Measurements from ENCODE around the gene HSF4. TPM values are rescaled to one million over a fixed set of nuclear protein-coding genes. Genes with fewer than 3 reads are reported as not detected.

The HSF4 gene
- total RNA-seq, 5 donors from 2014 or later (not counting 1 experiment from before 2014, with no cell fraction given) = 22.3 to 66.3 (median 39.1) TPM

GRCh38 chr16:67144943-67145342 is 19.6 kb upstream of the HSF4 start:
- H3K4me1 ChIP-seq (ENCODE audit: control insufficient read depth in 1 of 2, extremely low read depth in 1 of 2, insufficient read depth in 2 of 2, low read length in 2 of 2) = peaks cover 0 to 5% of the 10 kb centered on the region in 2 experiments
- Mint-ChIP-seq H3K4me1 (peaks cover 0 to 6% (median 0%) of the 10 kb centered on the region in 3 donors), H3K36me3 (peaks cover 76% of the 10 kb centered on the region), H3K27ac (no peak overlapping the region), H3K9me3 (no peaks in the 10 kb centered on the region), H3K4me3 (no peak overlapping the region), H3K27me3 (peaks cover 0 to 5% of the 10 kb centered on the region in 2 donors)
- H3K27me3 ChIP-seq (replicated peaks in 1 of 2; ENCODE audit: control insufficient read depth in 2 of 2, extremely low read depth in 1 of 2, insufficient read depth in 2 of 2, low read length in 1 of 2) = peaks cover 0 to 14% of the 10 kb centered on the region in 2 experiments
- ATAC-seq (replicated peaks in 1 of 4) (no peak), DNase-seq (no peak)
- no peak overlapping the region for H3K4me3 ChIP-seq (ENCODE audit: control insufficient read depth in 1 of 2, extremely low read depth in 1 of 2, low read length in 1 of 2)
- no peaks in the 10 kb centered on the region for H3K9me3 ChIP-seq
- POLR2A ChIA-PET = no interaction called here
- peaks cover 18 to 62% of the 10 kb centered on the region in 2 donors for H3K36me3 ChIP-seq (ENCODE audit: control insufficient read depth in 2 of 2, extremely low read depth in 1 of 2, insufficient read depth in 1 of 2, low read length in 1 of 2)
- CTCF ChIA-PET = interaction anchor here in 1 of 2 donors (0.6 kb wide), 1 partner anchor 63 kb away, joined by 5 read pairs; no protein-coding TSS in a partner anchor
- 100% methylated on average over 1 of the region's 2 CpGs for WGBS (ENCODE audit: insufficient coverage)
- H3K27ac ChIP-seq (ENCODE audit: low read length) = no peak overlapping the region

- Mint-ChIP-seq H3K4me3 (no peak overlapping the region), H3K4me1 (peaks cover 0 to 6% (median 0%) of the 10 kb centered on the region in 3 donors), H3K27me3 (peaks cover 0 to 5% of the 10 kb centered on the region in 2 donors), H3K36me3 (peaks cover 68% of the 10 kb centered on the region), H3K9me3 (no peaks in the 10 kb centered on the region), H3K27ac (no peak overlapping the region)
- Histone ChIP-seq H3K4me3 (ENCODE audit: control insufficient read depth in 1 of 2, extremely low read depth in 1 of 2, low read length in 1 of 2) (no peak overlapping the region), H3K4me1 (ENCODE audit: control insufficient read depth in 1 of 2, extremely low read depth in 1 of 2, insufficient read depth in 2 of 2, low read length in 2 of 2) (peaks cover 0 to 13% of the 10 kb centered on the region in 2 experiments), H3K9me3 (no peaks in the 10 kb centered on the region), H3K27me3 (replicated peaks in 1 of 2; ENCODE audit: control insufficient read depth in 2 of 2, extremely low read depth in 1 of 2, insufficient read depth in 2 of 2, low read length in 1 of 2) (peaks cover 0 to 19% of the 10 kb centered on the region in 2 experiments), H3K27ac (ENCODE audit: low read length) (no peak overlapping the region), H3K36me3 (ENCODE audit: control insufficient read depth in 2 of 2, extremely low read depth in 1 of 2, insufficient read depth in 1 of 2, low read length in 1 of 2) (peaks cover 18 to 54% of the 10 kb centered on the region in 2 donors)
- no CpG with 5 or more reads among the region's 2 CpGs for WGBS (ENCODE audit: insufficient coverage)
- no peak for ATAC-seq (replicated peaks in 1 of 4)
- DNase-seq = no peak
- ChIA-PET CTCF (no interaction called here), POLR2A (interaction anchor here in 1 of 2 donors (0.7 kb wide), 1 partner anchor 12 kb away, joined by 3 read pairs; no protein-coding TSS in a partner anchor)
Observed at GRCh38 chr16:67145746-67146145, 18.8 kb upstream of the HSF4 start.

GRCh38 chr16:67146523-67147357 is 17.8 kb upstream of the HSF4 start:
- H3K4me1 Mint-ChIP-seq = peaks cover 8 to 12% (median 9%) of the 10 kb centered on the region in 3 donors
- peaks cover 3 to 5% of the 10 kb centered on the region in 2 donors for H3K27me3 Mint-ChIP-seq
- DNase-seq (no peak), ATAC-seq (replicated peaks in 1 of 4) (no peak)
- ChIA-PET CTCF (no interaction called here), POLR2A (no interaction called here)
- H3K27ac ChIP-seq (ENCODE audit: low read length) = no peak overlapping the region
- peaks cover 0 to 24% of the 10 kb centered on the region in 2 experiments for H3K27me3 ChIP-seq (replicated peaks in 1 of 2; ENCODE audit: control insufficient read depth in 2 of 2, extremely low read depth in 1 of 2, insufficient read depth in 2 of 2, low read length in 1 of 2)
- H3K36me3 ChIP-seq (ENCODE audit: control insufficient read depth in 2 of 2, extremely low read depth in 1 of 2, insufficient read depth in 1 of 2, low read length in 1 of 2) = peaks cover 10 to 44% of the 10 kb centered on the region in 2 donors
- H3K4me3 ChIP-seq (ENCODE audit: control insufficient read depth in 1 of 2, extremely low read depth in 1 of 2, low read length in 1 of 2) = no peak overlapping the region
- H3K4me3 Mint-ChIP-seq = no peak overlapping the region
- peaks cover 0 to 23% of the 10 kb centered on the region in 2 experiments for H3K4me1 ChIP-seq (ENCODE audit: control insufficient read depth in 1 of 2, extremely low read depth in 1 of 2, insufficient read depth in 2 of 2, low read length in 2 of 2)
- H3K9me3 ChIP-seq = no peaks in the 10 kb centered on the region
- H3K9me3 Mint-ChIP-seq = no peaks in the 10 kb centered on the region
- H3K36me3 Mint-ChIP-seq = peaks cover 58% of the 10 kb centered on the region
- no peak overlapping the region for H3K27ac Mint-ChIP-seq
- WGBS (ENCODE audit: insufficient coverage) = 87% methylated on average over 4 of the region's 7 CpGs

GRCh38 chr16:67147437-67148140 is 17.0 kb upstream of the HSF4 start:
- H3K27me3 Mint-ChIP-seq = peaks cover 3 to 5% of the 10 kb centered on the region in 2 donors
- H3K9me3 Mint-ChIP-seq = no peaks in the 10 kb centered on the region
- ATAC-seq (replicated peaks in 1 of 4) (no peak), DNase-seq (no peak)
- Histone ChIP-seq H3K27ac (ENCODE audit: low read length) (no peak overlapping the region), H3K36me3 (ENCODE audit: control insufficient read depth in 2 of 2, extremely low read depth in 1 of 2, insufficient read depth in 1 of 2, low read length in 1 of 2) (peaks cover 7 to 35% of the 10 kb centered on the region in 2 donors), H3K4me3 (ENCODE audit: control insufficient read depth in 1 of 2, extremely low read depth in 1 of 2, low read length in 1 of 2) (no peak overlapping the region), H3K27me3 (replicated peaks in 1 of 2; ENCODE audit: control insufficient read depth in 2 of 2, extremely low read depth in 1 of 2, insufficient read depth in 2 of 2, low read length in 1 of 2) (peaks cover 0 to 22% of the 10 kb centered on the region in 2 experiments), H3K9me3 (no peaks in the 10 kb centered on the region), H3K4me1 (ENCODE audit: control insufficient read depth in 1 of 2, extremely low read depth in 1 of 2, insufficient read depth in 2 of 2, low read length in 2 of 2) (peaks cover 0 to 24% of the 10 kb centered on the region in 2 experiments)
- H3K4me3 Mint-ChIP-seq = no peak overlapping the region
- H3K36me3 Mint-ChIP-seq = peaks cover 52% of the 10 kb centered on the region
- WGBS (ENCODE audit: insufficient coverage) = 97% methylated on average over 4 of the region's 4 CpGs
- H3K27ac Mint-ChIP-seq = no peak overlapping the region
- CTCF ChIA-PET = no interaction called here
- POLR2A ChIA-PET = no interaction called here
- peaks cover 11 to 13% (median 12%) of the 10 kb centered on the region in 3 donors for H3K4me1 Mint-ChIP-seq

GRCh38 chr16:67148221-67148620 is 16.3 kb upstream of the HSF4 start:
- Mint-ChIP-seq H3K36me3 (peaks cover 47% of the 10 kb centered on the region), H3K4me3 (peak overlapping the region in 2 of 3 donors; percentile 31 to 65), H3K27ac (no peak overlapping the region), H3K27me3 (peaks cover 3 to 5% of the 10 kb centered on the region in 2 donors), H3K4me1 (peaks cover 17 to 19% (median 19%) of the 10 kb centered on the region in 3 donors), H3K9me3 (no peaks in the 10 kb centered on the region)
- Histone ChIP-seq H3K27ac (ENCODE audit: low read length) (no peak overlapping the region), H3K27me3 (replicated peaks in 1 of 2; ENCODE audit: control insufficient read depth in 2 of 2, extremely low read depth in 1 of 2, insufficient read depth in 2 of 2, low read length in 1 of 2) (peaks cover 0 to 22% of the 10 kb centered on the region in 2 experiments), H3K4me3 (ENCODE audit: control insufficient read depth in 1 of 2, extremely low read depth in 1 of 2, low read length in 1 of 2) (no peak overlapping the region), H3K4me1 (ENCODE audit: control insufficient read depth in 1 of 2, extremely low read depth in 1 of 2, insufficient read depth in 2 of 2, low read length in 2 of 2) (peaks cover 0 to 24% of the 10 kb centered on the region in 2 experiments), H3K9me3 (no peaks in the 10 kb centered on the region), H3K36me3 (ENCODE audit: control insufficient read depth in 2 of 2, extremely low read depth in 1 of 2, insufficient read depth in 1 of 2, low read length in 1 of 2) (peaks cover 4 to 32% of the 10 kb centered on the region in 2 donors)
- 90% methylated on average over 2 of the region's 2 CpGs for WGBS (ENCODE audit: insufficient coverage)
- POLR2A ChIA-PET = no interaction called here
- DNase-seq (no peak), ATAC-seq (replicated peaks in 1 of 4) (no peak)
- CTCF ChIA-PET = no interaction called here

GRCh38 chr16:67148656-67149275 is 15.8 kb upstream of the HSF4 start:
- Histone ChIP-seq H3K27me3 (replicated peaks in 1 of 2; ENCODE audit: control insufficient read depth in 2 of 2, extremely low read depth in 1 of 2, insufficient read depth in 2 of 2, low read length in 1 of 2) (peaks cover 0 to 22% of the 10 kb centered on the region in 2 experiments), H3K4me1 (ENCODE audit: control insufficient read depth in 1 of 2, extremely low read depth in 1 of 2, insufficient read depth in 2 of 2, low read length in 2 of 2) (peaks cover 0 to 24% of the 10 kb centered on the region in 2 experiments), H3K27ac (ENCODE audit: low read length) (no peak overlapping the region), H3K4me3 (ENCODE audit: control insufficient read depth in 1 of 2, extremely low read depth in 1 of 2, low read length in 1 of 2) (no peak overlapping the region), H3K9me3 (no peaks in the 10 kb centered on the region), H3K36me3 (ENCODE audit: control insufficient read depth in 2 of 2, extremely low read depth in 1 of 2, insufficient read depth in 1 of 2, low read length in 1 of 2) (peaks cover 4 to 29% of the 10 kb centered on the region in 2 donors)
- no peak for DNase-seq
- 96% methylated on average over 8 of the region's 11 CpGs for WGBS (ENCODE audit: insufficient coverage)
- peak overlapping the region in 1 of 2 donors; percentile 23 for H3K27ac Mint-ChIP-seq
- H3K4me1 Mint-ChIP-seq = peaks cover 21 to 23% (median 21%) of the 10 kb centered on the region in 3 donors
- peaks cover 44% of the 10 kb centered on the region for H3K36me3 Mint-ChIP-seq
- H3K27me3 Mint-ChIP-seq = peaks cover 3 to 5% of the 10 kb centered on the region in 2 donors
- H3K9me3 Mint-ChIP-seq = no peaks in the 10 kb centered on the region
- POLR2A ChIA-PET = interaction anchor here in 1 of 2 donors (0.6 kb wide), 1 partner anchor 28 kb away, joined by 5 read pairs; no protein-coding TSS in a partner anchor
- H3K4me3 Mint-ChIP-seq = peak overlapping the region; percentile 31 to 65 (median 34)
- ATAC-seq (replicated peaks in 1 of 4) = no peak
- CTCF ChIA-PET = no interaction called here

Data from T-cell (primary cell).